ENCODE results near the gene SLC12A5. TPM values are rescaled to one million over a fixed set of nuclear protein-coding genes. Genes with fewer than 3 reads are reported as not detected.

The SLC12A5 gene
- total and polyA plus RNA-seq, 9 of the 15 experiments (the other 6 are each of a cell fraction or from before 2014, with no cell fraction given): 0.36 to 7.5 (median 2.1) TPM

DNA sequence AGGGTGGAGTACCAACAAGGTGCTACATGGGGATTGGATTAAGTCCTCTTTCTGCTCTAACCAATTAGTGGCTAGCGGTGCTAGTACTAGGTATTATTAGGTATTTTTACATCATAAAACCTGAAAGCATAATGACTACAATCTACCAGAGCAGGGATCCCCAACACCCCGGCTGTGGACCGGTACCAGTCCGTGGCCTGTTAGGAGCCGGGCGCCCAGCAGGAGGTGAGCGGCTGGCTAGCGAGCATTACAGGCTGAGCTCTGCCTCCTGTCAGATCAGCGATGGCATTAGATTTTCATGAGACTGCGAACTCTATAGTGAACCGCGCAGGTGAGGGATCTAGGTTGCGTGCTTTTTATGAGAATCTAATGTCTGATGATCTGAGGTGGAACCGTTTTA is 80.0 kb downstream of the SLC12A5 start (continued):
- TF ChIP-seq, protein P1, sequence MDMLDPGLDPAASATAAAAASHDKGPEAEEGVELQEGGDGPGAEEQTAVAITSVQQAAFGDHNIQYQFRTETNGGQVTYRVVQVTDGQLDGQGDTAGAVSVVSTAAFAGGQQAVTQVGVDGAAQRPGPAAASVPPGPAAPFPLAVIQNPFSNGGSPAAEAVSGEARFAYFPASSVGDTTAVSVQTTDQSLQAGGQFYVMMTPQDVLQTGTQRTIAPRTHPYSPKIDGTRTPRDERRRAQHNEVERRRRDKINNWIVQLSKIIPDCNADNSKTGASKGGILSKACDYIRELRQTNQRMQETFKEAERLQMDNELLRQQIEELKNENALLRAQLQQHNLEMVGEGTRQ (CRISPR knock-in tag; IDR thresholded peaks at IDR 0.05): no peak
- no peak for TF ChIP-seq CREBBP (IDR thresholded peaks at IDR 0.05; ENCODE audit: low read depth, low read length)
- TF ChIP-seq ZBED1 (IDR thresholded peaks at IDR 0.05): no peak

Other genes starting within 250 kb of the SLC12A5 start
Only the 7 nearest of the 17 such genes appear.
- 26.0 and 30.5 TPM in 2 replicates for gene CTSA, start 137.9 kb upstream of the SLC12A5 start, total RNA-seq (2014; rRNA removed)
- 16.1 and 21.2 TPM in 2 replicates for gene CTSA, start 137.9 kb upstream of the SLC12A5 start, total RNA-seq (2014; rRNA removed; fragmentation: Illumina TruSeq; extraction: Trizol)
- 40.5 and 42.9 TPM in 2 replicates for gene CTSA, start 137.9 kb upstream of the SLC12A5 start, total RNA-seq (2015; rRNA removed; fragmentation: Illumina TruSeq; extraction: Trizol)
- gene CTSA, start 137.9 kb upstream of the SLC12A5 start, total RNA-seq (2021): 51.9 and 53.0 TPM in 2 replicates
- gene CTSA, start 137.9 kb upstream of the SLC12A5 start, polyA plus RNA-seq (2011; rRNA removed): 28.3 and 44.7 TPM in 2 replicates
- 60.3 and 61.7 TPM in 2 replicates for gene CTSA, start 137.9 kb upstream of the SLC12A5 start, polyA plus RNA-seq (2014; fragmentation: Illumina TruSeq; extraction: Trizol)
- gene CTSA, start 137.9 kb upstream of the SLC12A5 start, polyA plus RNA-seq (2014; fragmentation: Nextera tagmentation; extraction: Ambion mirVana): 10 to 100 TPM in 1 of 2 experiments, 1 to 10 TPM in 1; 8.8 to 12.4 TPM
- 47.8 and 51.2 TPM in 2 replicates for gene CTSA, start 137.9 kb upstream of the SLC12A5 start, polyA plus RNA-seq (2014; rRNA removed)
- 18.6 and 28.2 TPM in 2 replicates for gene PLTP, start 117.1 kb upstream of the SLC12A5 start, total RNA-seq (2014; rRNA removed)
- 5.5 and 9.1 TPM in 2 replicates for gene PLTP, start 117.1 kb upstream of the SLC12A5 start, total RNA-seq (2014; rRNA removed; fragmentation: Illumina TruSeq; extraction: Trizol)
- gene PLTP, start 117.1 kb upstream of the SLC12A5 start, total RNA-seq (2015; rRNA removed; fragmentation: Illumina TruSeq; extraction: Trizol): 16.8 and 17.6 TPM in 2 replicates
- gene PLTP, start 117.1 kb upstream of the SLC12A5 start, total RNA-seq (2021): 28.7 and 29.3 TPM in 2 replicates
- gene PLTP, start 117.1 kb upstream of the SLC12A5 start, polyA plus RNA-seq (2011; rRNA removed): 12.2 and 24.1 TPM in 2 replicates
- 25.8 and 26.5 TPM in 2 replicates for gene PLTP, start 117.1 kb upstream of the SLC12A5 start, polyA plus RNA-seq (2014; fragmentation: Illumina TruSeq; extraction: Trizol)
- gene PLTP, start 117.1 kb upstream of the SLC12A5 start, polyA plus RNA-seq (2014; fragmentation: Nextera tagmentation; extraction: Ambion mirVana): 1 to 10 TPM; 2.8 to 6.6 TPM
- gene PLTP, start 117.1 kb upstream of the SLC12A5 start, polyA plus RNA-seq (2014; rRNA removed): 24.5 and 25.6 TPM in 2 replicates
- gene PCIF1, start 94.5 kb upstream of the SLC12A5 start, total RNA-seq (2014; rRNA removed): 9.8 and 12.3 TPM in 2 replicates
- 7.7 and 9.6 TPM in 2 replicates for gene PCIF1, start 94.5 kb upstream of the SLC12A5 start, total RNA-seq (2014; rRNA removed; fragmentation: Illumina TruSeq; extraction: Trizol)
- 9.7 and 11.3 TPM in 2 replicates for gene PCIF1, start 94.5 kb upstream of the SLC12A5 start, total RNA-seq (2015; rRNA removed; fragmentation: Illumina TruSeq; extraction: Trizol)
- gene PCIF1, start 94.5 kb upstream of the SLC12A5 start, total RNA-seq (2021): 29.4 and 30.0 TPM in 2 replicates
- gene PCIF1, start 94.5 kb upstream of the SLC12A5 start, polyA plus RNA-seq (2011; rRNA removed): 11.1 and 15.3 TPM in 2 replicates
- 27.8 and 33.7 TPM in 2 replicates for gene PCIF1, start 94.5 kb upstream of the SLC12A5 start, polyA plus RNA-seq (2014; fragmentation: Illumina TruSeq; extraction: Trizol)
- 10 to 100 TPM in 1 of 2 experiments, 1 to 10 TPM in 1; 5.8 to 12.9 TPM for gene PCIF1, start 94.5 kb upstream of the SLC12A5 start, polyA plus RNA-seq (2014; fragmentation: Nextera tagmentation; extraction: Ambion mirVana)
- 18.9 and 20.0 TPM in 2 replicates for gene PCIF1, start 94.5 kb upstream of the SLC12A5 start, polyA plus RNA-seq (2014; rRNA removed)
- 11.6 and 14.0 TPM in 2 replicates for gene ZNF335, start 57.0 kb upstream of the SLC12A5 start, total RNA-seq (2014; rRNA removed)
- 3.3 and 4.3 TPM in 2 replicates for gene ZNF335, start 57.0 kb upstream of the SLC12A5 start, total RNA-seq (2014; rRNA removed; fragmentation: Illumina TruSeq; extraction: Trizol)
- 7.6 and 7.7 TPM in 2 replicates for gene ZNF335, start 57.0 kb upstream of the SLC12A5 start, total RNA-seq (2015; rRNA removed; fragmentation: Illumina TruSeq; extraction: Trizol)
- 13.8 and 16.0 TPM in 2 replicates for gene ZNF335, start 57.0 kb upstream of the SLC12A5 start, total RNA-seq (2021)
- gene ZNF335, start 57.0 kb upstream of the SLC12A5 start, polyA plus RNA-seq (2011; rRNA removed): 4.8 and 9.5 TPM in 2 replicates
- gene ZNF335, start 57.0 kb upstream of the SLC12A5 start, polyA plus RNA-seq (2014; fragmentation: Illumina TruSeq; extraction: Trizol): 9.0 and 12.6 TPM in 2 replicates
- under 1 TPM; 0.39 to 0.50 TPM for gene ZNF335, start 57.0 kb upstream of the SLC12A5 start, polyA plus RNA-seq (2014; fragmentation: Nextera tagmentation; extraction: Ambion mirVana)
- gene ZNF335, start 57.0 kb upstream of the SLC12A5 start, polyA plus RNA-seq (2014; rRNA removed): 10.4 and 13.2 TPM in 2 replicates
- 0.04 TPM in 1 of 2 replicates, not detected in the other for gene MMP9, start 20.3 kb upstream of the SLC12A5 start, total RNA-seq (2014; rRNA removed)
- gene MMP9, start 20.3 kb upstream of the SLC12A5 start, total RNA-seq (2014; rRNA removed; fragmentation: Illumina TruSeq; extraction: Trizol): not detected in 2 replicates
- not detected in 2 replicates for gene MMP9, start 20.3 kb upstream of the SLC12A5 start, total RNA-seq (2015; rRNA removed; fragmentation: Illumina TruSeq; extraction: Trizol)
- not detected in 2 replicates for gene MMP9, start 20.3 kb upstream of the SLC12A5 start, total RNA-seq (2021)
- not detected in 2 replicates for gene MMP9, start 20.3 kb upstream of the SLC12A5 start, polyA plus RNA-seq (2011; rRNA removed)
- gene MMP9, start 20.3 kb upstream of the SLC12A5 start, polyA plus RNA-seq (2014; fragmentation: Illumina TruSeq; extraction: Trizol): not detected in 2 replicates
- gene MMP9, start 20.3 kb upstream of the SLC12A5 start, polyA plus RNA-seq (2014; fragmentation: Nextera tagmentation; extraction: Ambion mirVana): not detected
- gene MMP9, start 20.3 kb upstream of the SLC12A5 start, polyA plus RNA-seq (2014; rRNA removed): 0.07 TPM in 1 of 2 replicates, not detected in the other
- 13.5 and 19.2 TPM in 2 replicates for gene NCOA5, start 60.7 kb downstream of the SLC12A5 start, total RNA-seq (2014; rRNA removed)
- gene NCOA5, start 60.7 kb downstream of the SLC12A5 start, total RNA-seq (2014; rRNA removed; fragmentation: Illumina TruSeq; extraction: Trizol): 11.6 and 11.8 TPM in 2 replicates
- gene NCOA5, start 60.7 kb downstream of the SLC12A5 start, total RNA-seq (2015; rRNA removed; fragmentation: Illumina TruSeq; extraction: Trizol): 16.9 and 18.5 TPM in 2 replicates
- gene NCOA5, start 60.7 kb downstream of the SLC12A5 start, total RNA-seq (2021): 17.9 and 19.4 TPM in 2 replicates
- 13.3 and 13.8 TPM in 2 replicates for gene NCOA5, start 60.7 kb downstream of the SLC12A5 start, polyA plus RNA-seq (2011; rRNA removed)
- 19.9 and 22.8 TPM in 2 replicates for gene NCOA5, start 60.7 kb downstream of the SLC12A5 start, polyA plus RNA-seq (2014; fragmentation: Illumina TruSeq; extraction: Trizol)
- 1 to 10 TPM; 3.9 to 4.3 TPM for gene NCOA5, start 60.7 kb downstream of the SLC12A5 start, polyA plus RNA-seq (2014; fragmentation: Nextera tagmentation; extraction: Ambion mirVana)
- gene NCOA5, start 60.7 kb downstream of the SLC12A5 start, polyA plus RNA-seq (2014; rRNA removed): 12.9 and 17.8 TPM in 2 replicates
- gene CD40, start 89.1 kb downstream of the SLC12A5 start, total RNA-seq (2014; rRNA removed): 1.5 and 1.6 TPM in 2 replicates
- 1.1 and 1.3 TPM in 2 replicates for gene CD40, start 89.1 kb downstream of the SLC12A5 start, total RNA-seq (2014; rRNA removed; fragmentation: Illumina TruSeq; extraction: Trizol)
- 0.64 and 0.76 TPM in 2 replicates for gene CD40, start 89.1 kb downstream of the SLC12A5 start, total RNA-seq (2015; rRNA removed; fragmentation: Illumina TruSeq; extraction: Trizol)
- gene CD40, start 89.1 kb downstream of the SLC12A5 start, total RNA-seq (2021): 2.0 and 2.1 TPM in 2 replicates
- gene CD40, start 89.1 kb downstream of the SLC12A5 start, polyA plus RNA-seq (2011; rRNA removed): 2.2 and 3.7 TPM in 2 replicates
- 1.9 TPM in 2 replicates for gene CD40, start 89.1 kb downstream of the SLC12A5 start, polyA plus RNA-seq (2014; fragmentation: Illumina TruSeq; extraction: Trizol)
- 1 to 10 TPM; 1.0 to 1.6 TPM for gene CD40, start 89.1 kb downstream of the SLC12A5 start, polyA plus RNA-seq (2014; fragmentation: Nextera tagmentation; extraction: Ambion mirVana)
- gene CD40, start 89.1 kb downstream of the SLC12A5 start, polyA plus RNA-seq (2014; rRNA removed): 2.3 and 2.9 TPM in 2 replicates

All from K562 (cell line).